Mucosa of rectum (tissue), 2 donors: ENCODE measurements around the gene AATF.
"Not testable (repeated sequence)": the region's sequence is repeated elsewhere in the genome, so short reads cannot be mapped to it uniquely, and the experiment has no call there.

Source experiments
- H3K27ac ChIP-seq, 2 donors: one replicate each; pipeline ENCODE4 v1.7.0; 2013; ENCODE audit warnings: inconsistent platforms in 2 of 2, low read depth in 2 of 2, low read length in 2 of 2
- H3K27me3 ChIP-seq, 2 donors: one replicate each; pipeline ENCODE4 v1.7.0; 2013; ENCODE audit warnings: low read length in 2 of 2; ENCODE audit not compliant: control insufficient read depth in 2 of 2, insufficient read depth in 2 of 2
- H3K36me3 ChIP-seq, 2 donors: one replicate each; pipeline ENCODE4 v1.7.0; 2013; ENCODE audit warnings: low read length in 2 of 2; ENCODE audit not compliant: control insufficient read depth in 2 of 2, insufficient read depth in 2 of 2
- H3K4me1 ChIP-seq, 2 donors: one replicate each; pipeline ENCODE4 v1.7.0; 2013; ENCODE audit warnings: low read length in 2 of 2, mild to moderate bottlenecking in 1 of 2; ENCODE audit not compliant: control insufficient read depth in 2 of 2, insufficient read depth in 2 of 2
- H3K4me3 ChIP-seq, 2 donors: one replicate each; pipeline ENCODE4 v1.7.0; 2013; ENCODE audit warnings: low read length in 2 of 2
- H3K9ac ChIP-seq, 2 donors: one replicate each; pipeline ENCODE4 v1.7.0; 2013; ENCODE audit warnings: low read length in 2 of 2, low read depth in 1 of 2, mild to moderate bottlenecking in 1 of 2
- H3K9me3 ChIP-seq, 2 donors: one replicate each; pipeline ENCODE4 v1.7.0; 2013; ENCODE audit warnings: low read length in 2 of 2; ENCODE audit not compliant: control insufficient read depth in 2 of 2
- donor health status: healthy.
- donor health status: Normal muscosa, but diverticular disease.

The AATF gene

GRCh38 chr17:37069087-37069486, 120.3 kb downstream of the AATF start:
- Histone ChIP-seq H3K9me3 (no peaks in the 10 kb centered on the region), H3K4me3 (no peak overlapping the region), H3K4me1 (peaks cover 8 to 9% of the 10 kb centered on the region in 2 donors), H3K9ac (no peak overlapping the region), H3K27ac (no peak overlapping the region), H3K27me3 (no peaks in the 10 kb centered on the region), H3K36me3 (no peaks in the 10 kb centered on the region)

DNA sequence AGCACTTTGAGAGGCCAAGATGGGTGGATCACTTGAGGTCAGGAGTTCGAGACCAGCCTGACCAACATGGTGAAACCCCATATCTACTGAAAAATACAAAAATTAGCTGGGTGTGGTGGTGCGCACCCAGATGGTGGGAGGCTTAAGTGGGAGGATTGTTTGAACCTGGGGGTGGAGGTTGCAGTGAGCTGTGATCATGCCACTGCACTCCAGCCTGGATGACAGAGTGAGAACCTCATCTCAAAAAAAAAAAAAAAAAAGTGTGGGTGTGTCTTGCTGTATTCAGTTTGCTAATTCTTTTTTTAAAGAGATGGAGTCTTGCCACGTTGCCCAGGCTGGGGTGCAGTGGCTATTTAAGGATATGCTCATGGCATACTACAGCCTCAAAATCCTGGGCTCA, 124.7 kb downstream of the AATF start:
- not testable (repeated sequence) for H3K4me3 ChIP-seq, H3K27ac ChIP-seq, H3K9me3 ChIP-seq, H3K4me1 ChIP-seq, H3K36me3 ChIP-seq, H3K27me3 ChIP-seq, H3K9ac ChIP-seq

DNA sequence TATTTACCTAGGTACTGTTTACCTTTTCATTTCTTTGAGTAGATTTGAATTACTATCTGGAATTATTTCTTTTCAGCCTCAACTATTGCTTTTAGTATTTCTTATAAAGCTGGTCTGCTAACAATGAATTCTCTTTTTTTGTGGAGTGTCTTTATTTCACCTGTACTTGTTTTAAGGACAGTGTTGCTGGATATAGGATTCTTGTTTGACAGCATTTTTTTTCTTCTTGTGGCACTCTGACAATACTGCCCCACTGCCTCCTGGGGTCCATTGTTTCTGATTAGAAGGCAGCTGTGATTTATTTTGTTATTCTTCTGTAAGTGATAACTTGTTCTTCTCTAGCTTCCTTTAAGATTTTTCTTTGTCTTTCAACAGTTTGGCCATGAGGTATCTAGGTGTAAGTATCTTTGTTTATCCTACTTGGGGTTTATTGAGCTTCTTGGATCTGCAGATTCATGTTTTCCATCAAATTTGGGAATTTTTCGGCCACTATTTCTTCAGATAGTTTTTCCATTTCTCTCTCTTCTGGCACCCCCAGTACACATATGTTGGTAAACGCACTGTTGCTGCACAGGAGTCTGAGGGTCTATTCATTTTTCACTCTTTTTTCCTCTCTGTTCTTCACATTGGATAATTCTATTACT, 130.4 kb downstream of the AATF start:
- no peaks in the 10 kb centered on the region for H3K4me1 ChIP-seq

DNA sequence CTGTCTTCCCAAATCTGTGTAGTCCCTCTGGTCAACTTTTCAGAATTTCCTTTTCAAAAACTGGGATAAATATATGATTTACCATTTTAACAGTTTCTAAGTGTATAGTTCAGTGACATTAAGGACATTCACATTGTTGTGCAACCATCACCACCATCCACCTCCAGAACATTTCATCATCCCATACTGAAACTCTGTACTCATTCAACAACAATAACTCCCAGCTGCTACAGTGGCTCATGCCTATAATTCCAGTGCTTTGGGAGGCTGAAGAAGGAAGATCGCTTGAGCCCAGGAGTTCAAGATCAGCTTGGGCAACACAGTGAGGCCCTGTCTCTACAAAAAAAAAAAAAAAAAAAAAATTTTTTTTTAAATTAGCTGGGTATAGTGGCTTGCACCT, 131.0 kb downstream of the AATF start:
- no peak overlapping the region for H3K27ac ChIP-seq
- no peaks in the 10 kb centered on the region for H3K9me3 ChIP-seq
- H3K27me3 ChIP-seq = no peaks in the 10 kb centered on the region
- no peak overlapping the region for H3K4me3 ChIP-seq
- H3K4me1 ChIP-seq = no peaks in the 10 kb centered on the region
- H3K36me3 ChIP-seq = no peaks in the 10 kb centered on the region
- no peak overlapping the region for H3K9ac ChIP-seq

More for the DNA sequence above, 130.4 kb downstream of the AATF start:
- Histone ChIP-seq H3K9ac (no peak overlapping the region), H3K36me3 (no peaks in the 10 kb centered on the region), H3K4me3 (no peak overlapping the region), H3K9me3 (no peaks in the 10 kb centered on the region), H3K27ac (no peak overlapping the region), H3K27me3 (no peaks in the 10 kb centered on the region)

- Histone ChIP-seq H3K9me3 (no peaks in the 10 kb centered on the region), H3K27ac (no peak overlapping the region), H3K4me3 (no peak overlapping the region), H3K4me1 (no peaks in the 10 kb centered on the region), H3K9ac (no peak overlapping the region), H3K36me3 (peaks cover 4 to 9% of the 10 kb centered on the region in 2 donors), H3K27me3 (no peaks in the 10 kb centered on the region)
Measured at GRCh38 chr17:37081287-37081686, 132.5 kb downstream of the AATF start.

DNA sequence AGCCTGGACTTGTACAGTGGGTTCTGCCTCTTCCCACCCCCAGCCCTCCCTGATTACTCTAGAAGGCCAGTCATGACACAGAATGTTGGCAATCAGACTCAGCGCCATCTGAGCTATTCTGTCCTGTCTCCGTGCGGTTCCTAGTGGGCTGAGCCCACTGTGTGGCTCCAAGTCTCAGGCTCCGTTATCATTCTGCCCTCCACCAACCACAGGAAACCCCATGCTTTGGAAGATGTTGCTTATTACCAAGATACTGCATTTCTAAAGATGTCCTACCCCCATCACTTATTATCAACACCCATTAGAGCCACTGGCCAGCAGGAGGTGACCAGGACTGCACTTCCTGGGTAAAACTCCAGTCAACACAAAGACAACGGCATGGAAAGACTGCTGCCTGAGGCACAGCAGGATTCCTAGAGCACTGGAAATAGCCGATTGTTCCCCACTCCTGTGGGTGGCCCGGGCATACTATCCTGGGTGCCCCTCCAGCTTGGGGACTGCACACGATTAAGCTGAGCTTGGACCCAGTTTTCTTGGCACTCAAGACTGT, 133.6 kb downstream of the AATF start:
- Histone ChIP-seq H3K4me1 (no peaks in the 10 kb centered on the region), H3K9me3 (no peaks in the 10 kb centered on the region), H3K4me3 (no peak overlapping the region), H3K27me3 (no peaks in the 10 kb centered on the region), H3K27ac (no peak overlapping the region), H3K9ac (no peak overlapping the region), H3K36me3 (peaks cover 14 to 16% of the 10 kb centered on the region in 2 donors)

DNA sequence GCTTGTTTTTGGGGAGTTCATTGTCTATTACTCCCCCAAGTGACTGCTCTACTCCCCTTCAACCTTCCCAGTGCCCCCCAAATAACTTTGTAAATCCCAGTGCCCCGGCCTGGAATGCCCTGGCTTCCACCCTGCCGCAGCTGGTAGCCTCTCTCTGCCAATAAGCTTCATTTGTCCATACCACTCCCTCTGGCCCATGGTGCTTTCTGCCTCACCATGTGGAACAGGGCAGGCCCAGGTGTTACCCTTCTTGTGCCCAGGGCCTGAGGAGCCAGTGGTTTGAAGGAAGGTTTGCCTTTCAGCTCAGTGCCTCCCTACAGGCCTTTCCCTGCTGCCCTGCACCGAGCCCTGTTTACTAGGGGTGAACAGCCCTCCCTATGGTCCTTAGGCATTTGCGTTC, 134.2 kb downstream of the AATF start:
- no peak overlapping the region for H3K9ac ChIP-seq

DNA sequence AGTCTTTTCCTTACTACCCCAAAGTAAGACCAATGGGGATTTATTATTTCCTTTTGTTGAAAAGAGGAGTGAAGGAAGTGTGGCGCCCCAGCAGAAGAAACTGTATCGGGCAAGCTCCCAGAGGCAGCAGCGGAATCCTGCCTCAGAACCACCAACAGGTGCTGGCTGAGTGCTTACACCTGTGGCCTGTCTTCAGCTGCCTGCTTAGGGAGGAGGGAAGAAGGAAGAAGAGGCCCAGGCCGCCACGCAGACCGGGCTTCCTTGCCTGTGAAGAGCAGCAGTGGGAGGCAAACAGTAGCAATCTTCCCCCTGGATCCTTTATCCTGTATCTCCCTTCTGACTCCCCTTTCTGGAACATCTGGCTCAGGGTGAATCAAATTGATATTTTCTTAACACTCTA, 134.7 kb downstream of the AATF start:
- no peaks in the 10 kb centered on the region for H3K4me1 ChIP-seq

More for the DNA sequence above, 134.2 kb downstream of the AATF start:
- Histone ChIP-seq H3K27ac (no peak overlapping the region), H3K4me1 (no peaks in the 10 kb centered on the region), H3K9me3 (no peaks in the 10 kb centered on the region), H3K4me3 (no peak overlapping the region), H3K36me3 (peaks cover 16 to 18% of the 10 kb centered on the region in 2 donors), H3K27me3 (no peaks in the 10 kb centered on the region)

DNA sequence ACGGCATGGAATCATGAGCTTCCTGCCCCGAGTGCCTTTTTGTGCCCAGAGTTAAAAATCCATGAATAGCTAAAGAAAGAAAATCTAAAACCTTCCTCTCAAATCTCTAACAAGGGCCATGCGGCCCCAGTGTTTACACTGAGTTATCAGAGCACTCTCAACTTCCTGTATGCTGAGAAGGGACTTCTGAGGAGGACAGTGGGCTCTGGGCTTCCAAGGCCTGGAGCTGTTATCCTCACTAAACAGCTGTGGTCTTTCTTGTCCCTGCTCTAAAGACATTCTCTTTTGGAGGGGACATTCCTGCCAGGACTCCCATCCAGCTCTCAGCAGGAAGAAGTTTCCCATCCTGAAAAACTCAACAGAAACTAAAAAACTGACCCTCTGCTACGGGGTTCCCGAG, 135.6 kb downstream of the AATF start:
- Histone ChIP-seq H3K4me3 (no peak overlapping the region), H3K9me3 (no peaks in the 10 kb centered on the region), H3K27me3 (no peaks in the 10 kb centered on the region), H3K9ac (no peak overlapping the region), H3K36me3 (peaks cover 16 to 24% of the 10 kb centered on the region in 2 donors), H3K4me1 (no peaks in the 10 kb centered on the region), H3K27ac (no peak overlapping the region)

More for the DNA sequence above, 134.7 kb downstream of the AATF start:
- peaks cover 16 to 19% of the 10 kb centered on the region in 2 donors for H3K36me3 ChIP-seq
- no peaks in the 10 kb centered on the region for H3K27me3 ChIP-seq
- H3K27ac ChIP-seq = no peak overlapping the region
- H3K9ac ChIP-seq = no peak overlapping the region
- no peaks in the 10 kb centered on the region for H3K9me3 ChIP-seq
- H3K4me3 ChIP-seq = no peak overlapping the region

GRCh38 chr17:37086334-37086733, 137.6 kb downstream of the AATF start:
- H3K27ac ChIP-seq = no peak overlapping the region
- H3K9me3 ChIP-seq = no peaks in the 10 kb centered on the region
- H3K36me3 ChIP-seq = peaks cover 16 to 28% of the 10 kb centered on the region in 2 donors
- no peaks in the 10 kb centered on the region for H3K27me3 ChIP-seq
- H3K4me1 ChIP-seq = peaks cover 4 to 10% of the 10 kb centered on the region in 2 donors
- no peak overlapping the region for H3K9ac ChIP-seq
- no peak overlapping the region for H3K4me3 ChIP-seq
